Measurements from ENCODE around the gene CEP120. TPM values are rescaled to one million over a fixed set of nuclear protein-coding genes. Genes with fewer than 3 reads are reported as not detected.

The CEP120 gene
- total and polyA plus RNA-seq, 2 experiments from 2014 or later = 4.9 to 16.3 TPM

DNA sequence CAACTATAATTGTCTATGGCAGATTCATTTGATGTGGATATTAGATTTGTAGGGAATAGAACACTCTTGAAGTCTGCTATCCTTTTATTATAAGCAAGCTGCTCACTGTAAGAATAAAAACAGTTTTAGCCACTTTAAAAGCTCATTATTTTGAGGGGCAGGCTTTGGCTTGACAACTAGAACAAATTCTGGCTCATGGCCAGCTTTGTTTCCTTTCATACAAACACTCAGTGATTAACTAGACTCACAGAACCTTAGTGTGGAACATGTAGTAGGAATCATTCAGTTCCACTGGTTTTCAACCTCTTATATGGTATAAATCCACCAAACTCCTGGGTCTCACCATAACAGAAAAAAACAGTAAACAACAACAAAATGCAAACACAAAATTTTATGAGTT, 27.4 kb upstream of the CEP120 start:
- Histone ChIP-seq H4K20me1 (replicated peaks; ENCODE audit: insufficient read depth) (no peaks in the 10 kb centered on the region), H3K4me2 (no peak overlapping the region), H3K27me3 (ENCODE audit: insufficient read depth) (no peaks in the 10 kb centered on the region), H3K9me2 (ENCODE audit: insufficient read depth) (no peaks in the 10 kb centered on the region), H3K79me2 (replicated peaks; ENCODE audit: insufficient read depth) (no peaks in the 10 kb centered on the region), H3K4me3 (no peak overlapping the region), H3F3A (replicated peaks; ENCODE audit: low read depth) (no peaks in the 10 kb centered on the region), H3K36me3 (ENCODE audit: insufficient read depth) (no peaks in the 10 kb centered on the region), H3K4me1 (ENCODE audit: insufficient read depth) (peaks cover 6% of the 10 kb centered on the region; the same call in 1 of the 2 replicates), H3K27ac (ENCODE audit: low read depth) (no peak overlapping the region), H2AFZ (no peak overlapping the region)
- TF ChIP-seq, protein P1, sequence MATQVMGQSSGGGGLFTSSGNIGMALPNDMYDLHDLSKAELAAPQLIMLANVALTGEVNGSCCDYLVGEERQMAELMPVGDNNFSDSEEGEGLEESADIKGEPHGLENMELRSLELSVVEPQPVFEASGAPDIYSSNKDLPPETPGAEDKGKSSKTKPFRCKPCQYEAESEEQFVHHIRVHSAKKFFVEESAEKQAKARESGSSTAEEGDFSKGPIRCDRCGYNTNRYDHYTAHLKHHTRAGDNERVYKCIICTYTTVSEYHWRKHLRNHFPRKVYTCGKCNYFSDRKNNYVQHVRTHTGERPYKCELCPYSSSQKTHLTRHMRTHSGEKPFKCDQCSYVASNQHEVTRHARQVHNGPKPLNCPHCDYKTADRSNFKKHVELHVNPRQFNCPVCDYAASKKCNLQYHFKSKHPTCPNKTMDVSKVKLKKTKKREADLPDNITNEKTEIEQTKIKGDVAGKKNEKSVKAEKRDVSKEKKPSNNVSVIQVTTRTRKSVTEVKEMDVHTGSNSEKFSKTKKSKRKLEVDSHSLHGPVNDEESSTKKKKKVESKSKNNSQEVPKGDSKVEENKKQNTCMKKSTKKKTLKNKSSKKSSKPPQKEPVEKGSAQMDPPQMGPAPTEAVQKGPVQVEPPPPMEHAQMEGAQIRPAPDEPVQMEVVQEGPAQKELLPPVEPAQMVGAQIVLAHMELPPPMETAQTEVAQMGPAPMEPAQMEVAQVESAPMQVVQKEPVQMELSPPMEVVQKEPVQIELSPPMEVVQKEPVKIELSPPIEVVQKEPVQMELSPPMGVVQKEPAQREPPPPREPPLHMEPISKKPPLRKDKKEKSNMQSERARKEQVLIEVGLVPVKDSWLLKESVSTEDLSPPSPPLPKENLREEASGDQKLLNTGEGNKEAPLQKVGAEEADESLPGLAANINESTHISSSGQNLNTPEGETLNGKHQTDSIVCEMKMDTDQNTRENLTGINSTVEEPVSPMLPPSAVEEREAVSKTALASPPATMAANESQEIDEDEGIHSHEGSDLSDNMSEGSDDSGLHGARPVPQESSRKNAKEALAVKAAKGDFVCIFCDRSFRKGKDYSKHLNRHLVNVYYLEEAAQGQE (IDR thresholded peaks at IDR 0.05; ENCODE audit: unreplicated experiment) = no peak
- TF ChIP-seq JUNB (IDR thresholded peaks at IDR 0.05; ENCODE audit: unreplicated experiment) (no peak), ZNF114 (CRISPR knock-in tag; IDR thresholded peaks at IDR 0.05) (no peak)
- TF ChIP-seq, protein P2, sequence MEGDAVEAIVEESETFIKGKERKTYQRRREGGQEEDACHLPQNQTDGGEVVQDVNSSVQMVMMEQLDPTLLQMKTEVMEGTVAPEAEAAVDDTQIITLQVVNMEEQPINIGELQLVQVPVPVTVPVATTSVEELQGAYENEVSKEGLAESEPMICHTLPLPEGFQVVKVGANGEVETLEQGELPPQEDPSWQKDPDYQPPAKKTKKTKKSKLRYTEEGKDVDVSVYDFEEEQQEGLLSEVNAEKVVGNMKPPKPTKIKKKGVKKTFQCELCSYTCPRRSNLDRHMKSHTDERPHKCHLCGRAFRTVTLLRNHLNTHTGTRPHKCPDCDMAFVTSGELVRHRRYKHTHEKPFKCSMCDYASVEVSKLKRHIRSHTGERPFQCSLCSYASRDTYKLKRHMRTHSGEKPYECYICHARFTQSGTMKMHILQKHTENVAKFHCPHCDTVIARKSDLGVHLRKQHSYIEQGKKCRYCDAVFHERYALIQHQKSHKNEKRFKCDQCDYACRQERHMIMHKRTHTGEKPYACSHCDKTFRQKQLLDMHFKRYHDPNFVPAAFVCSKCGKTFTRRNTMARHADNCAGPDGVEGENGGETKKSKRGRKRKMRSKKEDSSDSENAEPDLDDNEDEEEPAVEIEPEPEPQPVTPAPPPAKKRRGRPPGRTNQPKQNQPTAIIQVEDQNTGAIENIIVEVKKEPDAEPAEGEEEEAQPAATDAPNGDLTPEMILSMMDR (conservative IDR thresholded peaks at IDR 0.05; ENCODE audit: low read depth in 2 of 2) = no peak
- TF ChIP-seq, protein P3, sequence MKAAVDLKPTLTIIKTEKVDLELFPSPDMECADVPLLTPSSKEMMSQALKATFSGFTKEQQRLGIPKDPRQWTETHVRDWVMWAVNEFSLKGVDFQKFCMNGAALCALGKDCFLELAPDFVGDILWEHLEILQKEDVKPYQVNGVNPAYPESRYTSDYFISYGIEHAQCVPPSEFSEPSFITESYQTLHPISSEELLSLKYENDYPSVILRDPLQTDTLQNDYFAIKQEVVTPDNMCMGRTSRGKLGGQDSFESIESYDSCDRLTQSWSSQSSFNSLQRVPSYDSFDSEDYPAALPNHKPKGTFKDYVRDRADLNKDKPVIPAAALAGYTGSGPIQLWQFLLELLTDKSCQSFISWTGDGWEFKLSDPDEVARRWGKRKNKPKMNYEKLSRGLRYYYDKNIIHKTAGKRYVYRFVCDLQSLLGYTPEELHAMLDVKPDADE (IDR thresholded peaks at IDR 0.05) = no peak
- peaks cover 1% of the 10 kb centered on the region for H3K27me3 Mint-ChIP-seq (ENCODE audit: insufficient read depth, low read depth, poor library complexity)
- H3K9me3 Mint-ChIP-seq = no peaks in the 10 kb centered on the region
- ATAC-seq = no peak
- DNase-seq (ENCODE audit: low spot score) = no peak
- no peak overlapping the region for H3K27ac Mint-ChIP-seq
- H3K36me3 Mint-ChIP-seq (ENCODE audit: low read depth) = no peaks in the 10 kb centered on the region
- H3K4me3 Mint-ChIP-seq = no peak overlapping the region
- H3K4me1 Mint-ChIP-seq = peaks cover 15% of the 10 kb centered on the region

DNA sequence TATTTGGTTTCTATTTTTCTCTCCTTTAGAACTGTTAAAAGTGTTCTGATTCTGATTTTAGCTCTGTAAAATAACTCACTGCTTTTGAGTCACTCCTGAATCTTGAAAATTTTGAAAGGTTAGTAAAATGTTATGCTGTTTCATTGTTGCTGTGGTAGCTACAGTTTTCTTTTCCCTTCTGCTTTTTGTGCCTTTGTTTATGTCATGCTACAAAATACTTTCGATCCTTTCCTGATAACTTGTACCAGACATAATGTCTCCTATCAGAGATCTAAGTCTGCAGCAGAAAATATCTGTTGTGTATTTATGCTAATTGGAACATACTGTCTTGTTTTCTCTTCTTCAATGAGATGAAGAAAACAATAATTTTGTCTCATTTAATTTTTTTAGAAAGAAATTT, 26.9 kb upstream of the CEP120 start:
- Mint-ChIP-seq H3K27ac (no peak overlapping the region), H3K4me3 (no peak overlapping the region), H3K36me3 (ENCODE audit: low read depth) (no peaks in the 10 kb centered on the region), H3K4me1 (peaks cover 15% of the 10 kb centered on the region), H3K27me3 (ENCODE audit: insufficient read depth, low read depth, poor library complexity) (peaks cover 1% of the 10 kb centered on the region), H3K9me3 (no peaks in the 10 kb centered on the region)
- Histone ChIP-seq H3F3A (replicated peaks; ENCODE audit: low read depth) (no peaks in the 10 kb centered on the region), H3K27me3 (ENCODE audit: insufficient read depth) (no peaks in the 10 kb centered on the region), H3K27ac (ENCODE audit: low read depth) (no peak overlapping the region), H3K9me2 (ENCODE audit: insufficient read depth) (no peaks in the 10 kb centered on the region), H3K36me3 (ENCODE audit: insufficient read depth) (no peaks in the 10 kb centered on the region), H4K20me1 (replicated peaks; ENCODE audit: insufficient read depth) (no peaks in the 10 kb centered on the region), H3K79me2 (replicated peaks; ENCODE audit: insufficient read depth) (no peaks in the 10 kb centered on the region), H2AFZ (no peak overlapping the region), H3K4me3 (no peak overlapping the region), H3K4me2 (no peak overlapping the region), H3K4me1 (ENCODE audit: insufficient read depth) (peaks cover 6% of the 10 kb centered on the region; the same call in 1 of the 2 replicates)
- DNase-seq (ENCODE audit: low spot score) (no peak), ATAC-seq (no peak)
- TF ChIP-seq, protein P1 (IDR thresholded peaks at IDR 0.05; ENCODE audit: unreplicated experiment) = no peak
- no peak for TF ChIP-seq ZNF114 (CRISPR knock-in tag; IDR thresholded peaks at IDR 0.05)

All from GM23338 (cell line).